Subcutaneous preadipocyte (primary cell): ENCODE results near the gene LRRFIP1. TPM values are rescaled to one million over a fixed set of nuclear protein-coding genes. Genes with fewer than 3 reads are reported as not detected.

Experiments used
- total RNA-seq: library from RNA; depleted of rRNA; stranded (reverse); fragments of >200 nt; gene quantifications from 2 replicates; pipeline ENCODE4 v1.2.3, GENCODE V29; 2012

The LRRFIP1 gene
- 59.0 and 67.6 TPM in 2 replicates for total RNA-seq

DNA sequence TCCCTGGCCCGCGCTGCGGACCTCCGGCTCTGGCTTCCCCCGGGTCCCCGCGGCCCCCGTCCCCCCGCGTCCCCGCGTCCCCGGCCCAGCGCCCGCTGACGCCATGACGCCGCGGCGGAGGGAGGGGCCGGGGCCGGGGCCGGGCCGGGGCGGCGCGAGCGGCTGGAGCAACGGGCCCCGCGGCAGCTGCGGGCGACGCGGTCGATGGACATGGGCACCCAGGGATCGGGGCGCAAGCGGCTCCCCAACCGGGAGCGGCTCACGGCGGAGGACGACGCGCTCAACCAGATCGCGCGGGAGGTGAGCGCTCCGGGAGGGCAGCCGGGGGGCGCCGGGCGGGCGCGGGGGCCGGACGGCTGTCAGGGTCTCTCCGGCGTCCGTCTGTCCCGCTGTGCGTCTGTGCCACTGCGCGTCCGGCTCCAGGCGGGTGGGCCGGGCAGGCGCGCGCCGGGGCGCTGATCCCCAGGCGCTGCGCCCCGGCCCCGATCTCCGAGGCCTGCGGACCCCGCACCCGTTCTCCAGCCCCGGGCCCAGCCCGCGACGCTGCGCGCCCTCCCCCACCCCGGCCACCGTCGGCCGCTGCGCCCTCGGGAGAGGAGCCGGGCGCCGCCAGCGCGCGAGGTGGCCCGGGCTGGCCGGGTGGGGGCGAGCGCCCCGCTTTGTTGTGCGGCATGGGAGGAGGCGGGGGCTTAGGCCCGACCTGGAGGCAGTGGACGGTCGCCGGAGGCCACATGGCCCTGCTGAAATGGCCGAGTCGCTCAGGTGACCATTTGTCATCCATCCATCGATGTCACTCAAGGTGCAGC lies at the start of gene LRRFIP1:
TSS of gene LRRFIP1 (plus strand) at position 147 of the 806 bp plus-strand sequence. CDS start at position 205, 58 bp downstream.

DNA sequence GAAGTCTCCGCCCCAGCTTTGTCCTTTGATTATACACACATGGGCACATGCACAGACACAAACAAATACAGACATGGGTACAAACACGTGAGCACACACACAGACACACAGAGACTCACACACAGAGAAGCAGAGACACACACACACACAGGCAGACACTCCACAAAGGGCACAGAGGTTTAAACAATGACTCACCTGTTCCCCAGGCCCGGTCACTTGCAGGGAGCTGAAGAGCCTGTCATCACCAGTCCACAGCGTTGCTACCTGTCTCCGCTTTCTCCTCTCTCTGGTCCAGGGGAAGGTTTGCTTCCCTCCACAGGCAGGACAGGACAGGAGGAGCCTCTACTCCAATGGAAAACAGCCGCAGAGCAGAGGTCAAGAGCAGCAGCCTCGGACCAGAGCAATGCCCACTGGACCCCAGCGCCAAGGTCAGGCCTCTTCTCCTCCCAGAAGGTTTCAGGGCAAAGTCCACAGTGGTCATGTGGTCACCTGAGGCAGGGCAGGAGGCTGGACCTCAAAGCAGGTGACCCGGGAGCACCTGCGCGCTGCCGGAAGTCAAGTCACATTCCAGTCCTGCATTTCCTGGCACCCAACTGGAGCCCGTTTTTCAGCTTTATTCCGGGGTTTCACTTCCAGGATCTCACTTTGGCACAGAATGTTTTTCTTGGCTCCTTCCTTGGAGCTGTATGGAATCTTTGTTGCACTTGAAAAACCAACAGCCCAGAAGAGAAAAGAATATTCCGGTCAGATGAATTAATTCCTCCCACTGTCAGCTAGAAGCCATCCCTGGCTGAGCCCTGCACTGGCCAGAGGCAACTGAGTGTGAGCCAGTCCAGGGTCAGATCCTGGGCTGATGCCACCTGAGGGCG lies 36.9 kb upstream of the LRRFIP1 start, which contains the start of gene RAB17:
TSS of gene RAB17 (minus strand) at position 463 of the 869 bp plus-strand sequence. CDS start 4,580 bp downstream, outside the sequence.

GRCh38 chr2:237798236-237799059 lies 171.1 kb downstream of the LRRFIP1 start, which contains the start of gene RBM44:
RBM44 (plus strand) TSS chr2:237798779; CDS start chr2:237813610, 14,831 bp downstream.

Other genes starting within 250 kb of the LRRFIP1 start
- gene COL6A3, start 213.4 kb upstream of the LRRFIP1 start, total RNA-seq, result 1,617 and 2,764 TPM in 2 replicates
- gene MLPH, start 140.3 kb upstream of the LRRFIP1 start, total RNA-seq, result 22.4 and 49.5 TPM in 2 replicates
- gene PRLH, start 61.0 kb upstream of the LRRFIP1 start, total RNA-seq, result not detected in 2 replicates
- 0.20 TPM in 1 of 2 replicates, not detected in the other for gene RAB17, start 36.9 kb upstream of the LRRFIP1 start, total RNA-seq
- gene RBM44, start 171.2 kb downstream of the LRRFIP1 start, total RNA-seq, result 0.37 and 0.39 TPM in 2 replicates
- gene RAMP1, start 232.0 kb downstream of the LRRFIP1 start, total RNA-seq, result 0.73 TPM in 1 of 2 replicates, not detected in the other